Ascending aorta (tissue), 2 donors: ENCODE measurements around the gene RAPGEF2. TPM values are rescaled to one million over a fixed set of nuclear protein-coding genes. Genes with fewer than 3 reads are reported as not detected.
"Not testable (repeated sequence)": the region's sequence is repeated elsewhere in the genome, so short reads cannot be mapped to it uniquely, and the experiment has no call there.

Experiments
- DNase-seq, 2 donors: peaks; one replicate each; pipeline ENCODE4 v3.0.0-alpha.2; 2019; ENCODE audit warnings: low spot score in 2 of 2
- H3K27ac ChIP-seq, 2 donors: fragments of 200-600 bp; sonication (generic); one replicate each; pipeline ENCODE4 v1.5.1; 2016 to 2017; ENCODE audit warnings: mild to moderate bottlenecking in 1 of 2
- H3K27me3 ChIP-seq: fragments of 200-600 bp; sonication (generic); one replicate; pipeline ENCODE4 v1.5.1; 2017
- H3K36me3 ChIP-seq, 2 donors: fragments of 200-600 bp; sonication (generic); one replicate each; pipeline ENCODE4 v1.5.1; 2016
- H3K4me1 ChIP-seq, 2 donors: fragments of 200-600 bp; sonication (generic); one replicate each; pipeline ENCODE4 v1.5.1; 2016 to 2017; ENCODE audit warnings: mild to moderate bottlenecking in 1 of 2
- H3K4me3 ChIP-seq, 2 donors: fragments of 200-600 bp; sonication (generic); one replicate each; pipeline ENCODE4 v1.5.1; 2016 to 2017; ENCODE audit warnings: mild to moderate bottlenecking in 1 of 2
- H3K9me3 ChIP-seq, 2 donors: fragments of 200-600 bp; sonication (generic); one replicate each; pipeline ENCODE4 v1.5.1; 2016
- intact Hi-C: fragments of 100-400 bp; cut with DNase I; formaldehyde crosslinking; loops from one replicate; pipeline ENCODE4 v1.15.1; 2023
- total RNA-seq: library from RNA; depleted of rRNA; stranded (reverse); fragments of >200 nt; gene quantifications from one replicate; pipeline ENCODE4 v1.1.0, GENCODE V29; 2016
- TF ChIP-seq, protein P1 (sequence below), 3 experiments: fragments of 200-600 bp in 2 of 3; fragments of 450-650 bp in 1 of 3; sonication (generic) in 2 of 3; IDR thresholded peaks; one replicate each; pipeline ENCODE4 v1.5.1; 2016 to 2019; ENCODE audit warnings: antibody characterized with exemption in 3 of 3, mild to moderate bottlenecking in 1 of 3, moderate library complexity in 1 of 3

Gene RAPGEF2
- total RNA-seq, 1 donor from 2014 or later: 65.7 TPM

DNA sequence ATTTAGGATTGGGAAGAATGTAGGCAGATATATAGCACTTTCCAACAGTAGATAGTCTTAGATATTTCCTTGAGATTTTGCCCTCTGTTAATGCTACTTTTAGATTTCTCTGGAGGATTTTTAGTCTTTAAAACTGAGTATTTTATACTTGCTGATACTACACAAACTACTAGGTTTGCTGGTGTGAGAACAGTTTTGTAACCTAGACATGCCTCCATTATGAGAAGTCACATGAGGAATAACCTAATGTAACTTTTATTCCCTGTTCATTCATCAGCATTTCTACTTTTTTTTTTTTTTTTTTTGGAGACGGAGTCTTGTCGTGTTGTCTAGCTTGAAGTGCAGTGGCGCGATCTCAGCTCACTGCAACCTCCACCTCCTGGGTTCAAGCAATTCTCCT is 137.2 kb downstream of the RAPGEF2 start:
- Histone ChIP-seq H3K9me3 (no peaks in the 10 kb centered on the region), H3K27me3 (no peaks in the 10 kb centered on the region), H3K36me3 (no peaks in the 10 kb centered on the region), H3K4me1 (peaks cover 0 to 4% of the 10 kb centered on the region in 2 donors), H3K4me3 (peak overlapping the region in 1 of 2 donors; percentile 13), H3K27ac (peak overlapping the region in 1 of 2 donors; percentile 58)
- DNase-seq: no peak
- TF ChIP-seq, protein P1, sequence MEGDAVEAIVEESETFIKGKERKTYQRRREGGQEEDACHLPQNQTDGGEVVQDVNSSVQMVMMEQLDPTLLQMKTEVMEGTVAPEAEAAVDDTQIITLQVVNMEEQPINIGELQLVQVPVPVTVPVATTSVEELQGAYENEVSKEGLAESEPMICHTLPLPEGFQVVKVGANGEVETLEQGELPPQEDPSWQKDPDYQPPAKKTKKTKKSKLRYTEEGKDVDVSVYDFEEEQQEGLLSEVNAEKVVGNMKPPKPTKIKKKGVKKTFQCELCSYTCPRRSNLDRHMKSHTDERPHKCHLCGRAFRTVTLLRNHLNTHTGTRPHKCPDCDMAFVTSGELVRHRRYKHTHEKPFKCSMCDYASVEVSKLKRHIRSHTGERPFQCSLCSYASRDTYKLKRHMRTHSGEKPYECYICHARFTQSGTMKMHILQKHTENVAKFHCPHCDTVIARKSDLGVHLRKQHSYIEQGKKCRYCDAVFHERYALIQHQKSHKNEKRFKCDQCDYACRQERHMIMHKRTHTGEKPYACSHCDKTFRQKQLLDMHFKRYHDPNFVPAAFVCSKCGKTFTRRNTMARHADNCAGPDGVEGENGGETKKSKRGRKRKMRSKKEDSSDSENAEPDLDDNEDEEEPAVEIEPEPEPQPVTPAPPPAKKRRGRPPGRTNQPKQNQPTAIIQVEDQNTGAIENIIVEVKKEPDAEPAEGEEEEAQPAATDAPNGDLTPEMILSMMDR (IDR thresholded peaks at IDR 0.05): no peak
- intact Hi-C loops: no loop called here

DNA sequence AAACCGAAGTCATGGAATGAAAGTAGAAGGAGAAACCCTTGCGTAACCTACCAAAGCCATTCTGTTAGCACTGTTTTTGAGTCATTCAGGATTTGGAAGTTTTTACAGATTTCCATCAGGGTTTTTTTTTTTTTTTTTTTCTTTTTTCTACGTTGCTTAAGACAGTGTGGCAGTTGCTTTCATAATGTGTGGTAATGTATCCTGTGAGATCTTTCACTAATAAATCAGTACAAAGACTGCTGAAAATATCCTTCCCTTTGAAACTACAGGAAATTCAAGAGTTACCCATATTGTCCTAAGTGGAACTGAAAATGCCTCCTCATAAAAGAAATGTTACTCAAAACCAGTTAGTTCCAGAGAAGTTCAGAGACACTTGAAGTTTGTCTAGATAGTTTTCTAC is 137.8 kb downstream of the RAPGEF2 start:
- no peaks in the 10 kb centered on the region for H3K27me3 ChIP-seq
- TF ChIP-seq, protein P1 (IDR thresholded peaks at IDR 0.05): no peak
- H3K36me3 ChIP-seq: no peaks in the 10 kb centered on the region
- no peaks in the 10 kb centered on the region for H3K9me3 ChIP-seq
- peak overlapping the region in 1 of 2 donors; percentile 13 for H3K4me3 ChIP-seq
- H3K27ac ChIP-seq: peak overlapping the region in 1 of 2 donors; percentile 58
- H3K4me1 ChIP-seq: peaks cover 0 to 4% of the 10 kb centered on the region in 2 donors
- no peak for DNase-seq
- intact Hi-C loops: no loop called here

DNA sequence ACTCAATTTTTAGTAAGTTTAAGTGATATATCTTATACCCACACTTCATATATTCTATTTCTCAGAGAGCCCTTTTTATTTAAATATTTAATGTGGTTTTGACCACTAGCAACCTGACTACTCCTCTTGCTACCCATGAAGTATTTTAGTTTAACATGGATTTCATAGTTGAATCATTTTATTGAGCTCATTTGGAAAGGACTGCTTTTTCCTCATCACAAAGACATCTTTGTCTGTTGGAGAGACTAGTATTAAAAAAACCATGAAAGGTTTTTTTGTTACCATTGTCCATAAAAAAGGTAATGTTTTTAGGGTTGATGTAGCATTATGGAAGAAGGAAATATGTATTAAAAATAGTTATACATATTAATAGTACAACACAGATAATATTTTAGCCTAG is 139.5 kb downstream of the RAPGEF2 start:
- H3K9me3 ChIP-seq: no peaks in the 10 kb centered on the region
- TF ChIP-seq, protein P1 (IDR thresholded peaks at IDR 0.05): no peak
- H3K4me1 ChIP-seq: peaks cover 0 to 4% of the 10 kb centered on the region in 2 donors
- H3K27me3 ChIP-seq: no peaks in the 10 kb centered on the region
- intact Hi-C loops: no loop called here
- no peak for DNase-seq
- no peak overlapping the region for H3K4me3 ChIP-seq
- H3K27ac ChIP-seq: no peak overlapping the region
- H3K36me3 ChIP-seq: no peaks in the 10 kb centered on the region

DNA sequence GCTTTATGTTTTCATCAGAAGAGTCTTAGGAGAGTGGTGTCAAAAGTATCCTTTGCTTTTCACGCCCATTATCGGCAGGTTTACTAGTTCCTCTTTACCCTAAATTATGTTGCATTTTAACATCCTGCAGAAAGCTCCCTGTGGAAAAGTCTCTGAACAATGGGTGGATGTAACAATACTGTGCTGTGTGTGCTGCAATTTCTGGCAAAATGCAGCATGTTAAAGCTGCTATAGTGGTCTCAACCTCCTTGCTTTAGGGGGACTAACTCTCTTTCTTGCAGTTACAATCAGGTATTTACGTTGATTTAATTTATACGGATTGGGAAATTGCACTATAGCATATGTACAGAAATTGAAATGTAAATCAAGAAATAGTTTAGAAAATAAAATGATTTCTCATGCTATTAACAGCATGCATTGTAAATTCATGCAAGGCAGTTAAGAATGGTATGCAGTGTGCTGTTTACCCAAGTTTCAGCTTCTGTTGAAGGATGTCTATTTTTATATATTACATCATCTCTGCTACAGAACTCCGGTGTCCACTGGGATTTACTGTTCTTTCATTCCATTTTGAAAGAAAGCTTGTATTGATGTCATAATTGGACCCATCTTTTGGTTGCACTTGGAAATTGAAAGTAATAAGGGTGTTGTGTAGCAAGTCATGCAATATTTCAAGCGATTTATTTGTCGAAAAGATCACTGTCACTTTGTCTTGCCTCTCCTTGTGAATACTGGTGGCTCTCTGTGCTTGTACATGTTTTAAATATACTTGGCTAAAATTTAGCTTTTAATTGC is 145.7 kb downstream of the RAPGEF2 start:
- Histone ChIP-seq H3K4me3 (peak overlapping the region in 1 of 2 donors; percentile 45), H3K9me3 (no peaks in the 10 kb centered on the region), H3K27ac (no peak overlapping the region), H3K4me1 (peaks cover 0 to 9% of the 10 kb centered on the region in 2 donors), H3K27me3 (no peaks in the 10 kb centered on the region), H3K36me3 (peaks cover 0 to 5% of the 10 kb centered on the region in 2 donors)
- TF ChIP-seq, protein P1 (IDR thresholded peaks at IDR 0.05): no peak
- intact Hi-C loops: no loop called here
- no peak for DNase-seq

DNA sequence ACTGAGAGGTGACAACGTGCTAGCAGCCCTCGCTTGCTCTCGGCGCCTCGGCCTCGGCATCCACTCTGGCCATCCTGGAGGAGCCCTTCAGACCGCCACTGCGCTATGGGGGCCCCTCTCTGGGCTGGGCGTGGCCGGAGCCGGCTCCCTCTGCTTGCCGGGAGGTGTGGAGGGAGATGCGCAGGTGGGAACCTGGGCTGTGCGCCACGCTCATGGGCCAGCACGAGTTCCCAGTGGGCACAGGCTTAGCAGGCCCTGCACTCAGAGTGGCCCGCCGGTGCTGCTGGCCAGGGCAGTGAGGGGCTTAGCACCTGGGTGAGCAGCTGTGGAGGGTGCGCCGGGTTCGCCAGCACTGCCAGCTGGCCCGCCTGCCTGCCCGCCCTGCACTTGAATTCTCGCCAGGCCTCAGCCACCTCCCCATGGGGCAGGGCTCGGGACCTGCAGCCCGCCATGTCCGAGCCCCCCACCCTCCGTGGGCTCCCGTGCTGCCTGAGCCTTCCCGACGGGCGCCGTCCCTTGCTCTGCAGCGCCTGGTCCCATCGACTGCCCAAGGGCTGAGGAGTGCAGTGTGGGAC is 148.0 kb downstream of the RAPGEF2 start:
- no peak for DNase-seq
- TF ChIP-seq, protein P1 (IDR thresholded peaks at IDR 0.05): no peak
- H3K9me3 ChIP-seq: no peaks in the 10 kb centered on the region
- no peaks in the 10 kb centered on the region for H3K27me3 ChIP-seq
- H3K4me1 ChIP-seq: peaks cover 0 to 9% of the 10 kb centered on the region in 2 donors
- H3K36me3 ChIP-seq: peaks cover 0 to 5% of the 10 kb centered on the region in 2 donors
- no peak overlapping the region for H3K4me3 ChIP-seq
- intact Hi-C loops: no loop called here
- no peak overlapping the region for H3K27ac ChIP-seq

DNA sequence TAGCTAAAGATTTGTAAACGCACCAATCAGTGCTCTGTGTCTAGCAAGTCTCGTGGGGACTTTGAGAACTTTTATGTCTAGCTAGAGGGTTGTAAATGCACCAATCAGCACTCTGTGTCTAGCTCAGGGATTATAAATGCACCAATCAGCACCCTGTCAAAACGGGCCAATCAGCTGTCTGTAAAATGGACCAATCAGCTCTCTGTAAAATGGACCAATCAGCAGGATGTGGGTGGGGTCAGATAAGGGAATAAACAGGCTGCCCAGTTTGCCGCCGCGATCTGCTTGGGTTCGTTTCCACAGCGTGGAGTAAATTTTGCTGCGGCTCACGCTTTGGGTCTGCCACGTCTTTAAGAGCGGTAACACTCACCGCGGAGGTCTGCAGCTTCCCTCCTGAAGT is 148.7 kb downstream of the RAPGEF2 start:
- H3K4me1 ChIP-seq, H3K27ac ChIP-seq, intact Hi-C loops: not testable (repeated sequence)

More for the DNA sequence above, 148.7 kb downstream of the RAPGEF2 start:
- not testable (repeated sequence) for DNase-seq, H3K36me3 ChIP-seq, H3K27me3 ChIP-seq, H3K9me3 ChIP-seq, H3K4me3 ChIP-seq
